HG03457 (cell line): ENCODE measurements around the gene TOR4A.

Source experiments
- ATAC-seq: cut with Tn5 transposase; IDR thresholded peaks from one replicate; pipeline ENCODE4 v1.9.1; 2021; ENCODE audit warnings: moderate number of reproducible peaks; ENCODE audit not compliant: unreplicated experiment

TOR4A gene

DNA sequence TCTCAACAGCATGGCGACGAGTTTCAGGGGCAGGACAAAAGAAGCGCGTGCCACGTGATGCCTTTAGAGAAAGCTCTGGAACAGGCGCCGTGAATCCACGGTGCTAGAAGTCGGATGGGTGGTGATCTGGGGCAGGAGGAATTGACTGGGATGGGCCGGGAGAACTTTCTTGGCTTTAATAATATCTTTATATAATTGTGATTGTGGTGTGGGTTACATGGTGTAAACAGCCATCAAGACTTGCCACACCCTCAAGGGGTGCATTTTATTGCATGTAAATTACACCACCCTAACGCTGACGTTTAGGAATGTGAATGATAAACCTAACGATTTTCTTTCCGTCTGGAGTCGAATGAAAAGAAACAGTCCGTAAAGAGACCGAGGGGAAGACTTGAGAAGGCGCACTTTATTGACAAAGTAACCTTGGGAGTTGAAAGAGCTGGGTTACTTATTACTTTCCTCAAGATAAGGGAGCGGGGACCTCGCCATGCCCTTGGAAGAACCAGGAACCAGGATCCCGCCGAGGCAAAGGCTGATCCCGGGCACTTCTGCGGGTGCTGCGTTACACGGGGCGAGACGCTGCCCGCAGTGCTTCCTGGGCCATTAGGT lies 16.1 kb downstream of the TOR4A start:
- ATAC-seq: no peak

DNA sequence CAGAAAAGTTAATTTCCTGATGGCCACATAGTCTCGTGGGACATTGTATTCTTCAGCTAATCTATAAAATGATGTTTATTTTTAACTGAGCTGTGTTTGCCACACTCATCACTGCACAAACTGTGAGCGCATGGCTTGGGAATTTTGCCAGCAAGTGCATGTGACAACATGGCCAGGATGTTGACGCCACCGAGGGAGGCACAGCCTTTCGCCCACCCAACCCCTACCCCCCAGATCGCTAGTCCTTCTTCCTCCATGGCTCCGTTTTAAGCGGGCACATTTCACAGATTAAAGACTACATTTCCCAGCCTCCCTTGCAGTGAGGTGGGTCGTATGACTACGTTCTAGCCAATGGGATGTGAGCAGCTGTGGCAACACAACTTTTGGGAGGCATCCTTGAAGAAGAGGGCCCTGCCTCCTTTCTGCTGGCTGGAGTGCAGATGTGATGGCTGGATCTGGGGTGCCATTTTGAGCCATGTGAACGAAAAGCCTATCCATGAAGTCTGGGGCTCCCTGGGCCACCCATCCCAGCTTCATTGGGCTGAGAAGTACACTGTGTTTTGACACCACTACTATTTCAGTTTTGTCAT lies 16.7 kb downstream of the TOR4A start:
- ATAC-seq: no peak

DNA sequence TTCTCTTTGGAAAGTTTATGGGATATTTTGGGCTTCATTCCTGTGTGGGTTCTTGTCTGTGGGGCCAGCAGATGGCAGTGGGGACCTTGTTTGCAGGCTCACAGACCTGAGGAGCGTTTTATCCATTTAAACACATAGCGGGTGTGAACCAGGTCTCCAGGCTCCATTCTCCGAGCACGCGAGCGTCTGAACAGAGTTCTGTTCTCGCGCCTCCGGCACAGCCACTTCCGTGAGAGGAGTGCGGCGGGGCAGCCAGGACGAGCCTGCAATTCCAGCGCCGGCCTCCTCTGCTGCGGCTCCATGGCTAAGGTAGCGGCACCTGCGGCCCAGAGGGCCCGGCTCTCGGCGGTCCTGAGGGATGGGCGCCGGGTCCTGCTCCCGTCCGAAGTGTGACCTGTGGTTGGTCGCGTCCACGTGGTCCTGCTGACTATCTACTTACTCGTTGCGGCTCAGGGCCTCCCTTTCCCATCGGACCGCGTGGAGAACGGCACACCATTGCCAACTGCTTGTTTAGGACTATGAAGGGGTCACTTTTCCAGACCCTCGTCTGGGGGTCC lies 17.2 kb downstream of the TOR4A start:
- ATAC-seq: no peak

DNA sequence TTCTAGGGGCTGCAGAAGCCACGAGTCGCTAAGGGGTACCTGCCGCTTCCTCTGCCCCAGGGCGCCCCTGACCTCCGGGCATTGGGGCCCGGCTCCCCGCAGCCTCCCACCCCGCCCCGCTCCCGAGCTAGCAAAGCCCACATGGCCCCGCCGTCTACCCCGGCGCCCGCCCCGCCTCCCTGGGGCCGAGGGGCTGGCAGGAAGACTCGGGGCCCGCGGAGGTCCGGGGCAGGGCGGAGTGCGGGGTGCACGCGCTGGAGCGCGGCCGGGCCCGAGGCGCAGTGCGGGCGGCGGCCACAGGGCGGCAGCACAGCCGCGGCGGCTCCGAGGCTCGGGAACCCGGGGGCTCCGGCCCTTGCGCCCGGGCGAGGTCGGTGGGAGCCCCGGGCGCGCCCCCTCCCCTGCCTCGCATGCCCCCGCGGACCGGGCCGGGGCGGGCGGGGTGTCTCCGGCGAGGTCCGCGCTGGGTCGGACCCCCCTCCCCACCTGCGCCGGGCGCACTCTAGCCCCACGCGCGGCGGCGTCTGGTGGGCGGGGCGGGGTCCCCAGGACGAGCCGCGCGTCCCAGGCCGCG lies 17.8 kb downstream of the TOR4A start:
- no peak for ATAC-seq

DNA sequence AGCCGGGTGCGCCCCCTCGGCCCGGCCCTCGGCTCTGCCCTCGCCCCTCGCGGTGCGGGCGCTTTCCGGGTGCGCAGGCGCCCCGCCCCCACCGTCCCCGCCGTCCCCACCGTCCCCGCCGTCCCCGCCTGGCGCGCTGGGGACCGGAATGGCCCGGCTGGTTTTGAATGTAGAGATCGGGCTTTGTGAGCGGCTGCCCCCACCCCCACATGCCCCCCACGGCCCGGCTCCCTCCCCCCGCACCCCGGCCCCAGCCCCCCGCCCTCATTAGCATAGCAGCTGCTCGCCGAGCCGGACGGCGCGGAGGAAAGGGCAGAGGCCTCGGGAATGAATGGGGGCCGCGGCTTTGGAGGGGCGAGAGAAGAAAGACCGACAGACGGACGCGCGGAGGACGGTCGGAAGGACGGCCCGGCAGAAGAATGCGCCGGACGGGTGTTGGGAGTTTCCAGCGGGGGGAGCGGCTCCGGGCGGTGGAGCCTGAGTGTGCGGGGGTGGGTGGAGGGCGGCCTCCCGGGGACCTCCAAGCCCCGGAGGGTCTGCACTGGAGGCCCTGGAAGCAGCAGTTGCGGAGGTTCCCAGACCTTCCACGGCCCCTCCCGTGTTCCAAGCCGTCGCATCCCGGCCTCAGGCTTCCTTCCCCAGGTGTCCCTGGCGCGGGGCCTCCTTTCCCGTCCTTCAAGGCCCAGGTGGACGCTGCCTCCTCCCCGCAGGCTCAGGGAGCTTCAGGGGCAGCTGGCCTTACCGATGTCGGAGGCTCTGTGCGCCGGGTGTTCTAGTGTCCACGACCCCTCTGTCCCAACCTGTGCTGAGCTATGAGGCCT lies 18.5 kb downstream of the TOR4A start:
- no peak for ATAC-seq

DNA sequence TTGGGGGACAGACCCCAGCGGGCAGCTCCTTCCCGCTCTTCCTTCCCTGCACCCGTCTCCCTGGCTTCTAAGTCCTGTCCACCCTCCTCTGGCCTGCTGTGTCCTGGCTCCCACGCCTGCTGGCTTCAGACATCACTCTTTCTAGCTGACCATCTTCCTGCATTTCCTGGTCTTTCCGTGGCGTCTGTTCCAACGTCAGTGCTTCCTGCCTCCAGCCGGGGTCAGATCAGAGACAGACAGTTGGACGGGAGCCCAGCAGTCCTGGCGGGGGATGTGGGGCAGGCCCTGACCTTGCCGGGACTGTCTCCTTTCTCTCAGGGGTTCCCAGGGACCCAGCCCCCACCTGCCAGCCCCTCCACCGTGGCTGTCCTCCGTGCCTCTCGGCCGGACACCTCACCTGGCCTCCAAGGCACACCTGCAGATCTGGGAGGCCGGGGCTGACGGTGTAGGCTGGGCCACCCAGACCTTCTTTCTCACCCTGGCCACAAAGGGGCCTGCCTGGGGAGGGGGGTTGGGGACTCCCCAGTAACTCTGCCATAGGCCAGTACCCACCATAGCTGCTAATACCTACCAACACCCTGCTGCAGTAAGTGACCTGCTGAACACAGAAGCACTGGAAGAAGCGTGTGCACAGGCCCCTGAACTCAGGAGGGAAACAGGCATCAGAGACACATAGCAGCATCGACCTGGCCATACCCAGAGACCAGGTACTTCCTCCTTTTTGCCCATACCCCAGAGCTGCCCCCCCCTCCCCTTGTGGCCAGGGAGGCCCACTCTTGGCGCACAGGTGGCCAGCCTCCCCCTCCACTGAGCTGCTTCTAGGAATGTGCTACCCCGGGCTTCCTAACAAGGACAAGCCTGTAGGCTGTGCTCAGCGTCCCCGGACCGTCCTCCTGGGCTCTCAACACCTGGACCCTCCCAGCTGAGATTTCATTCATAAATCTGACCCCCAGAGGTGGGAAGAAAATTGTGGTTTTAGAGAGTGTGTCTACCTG lies 19.4 kb downstream of the TOR4A start:
- no peak for ATAC-seq

DNA sequence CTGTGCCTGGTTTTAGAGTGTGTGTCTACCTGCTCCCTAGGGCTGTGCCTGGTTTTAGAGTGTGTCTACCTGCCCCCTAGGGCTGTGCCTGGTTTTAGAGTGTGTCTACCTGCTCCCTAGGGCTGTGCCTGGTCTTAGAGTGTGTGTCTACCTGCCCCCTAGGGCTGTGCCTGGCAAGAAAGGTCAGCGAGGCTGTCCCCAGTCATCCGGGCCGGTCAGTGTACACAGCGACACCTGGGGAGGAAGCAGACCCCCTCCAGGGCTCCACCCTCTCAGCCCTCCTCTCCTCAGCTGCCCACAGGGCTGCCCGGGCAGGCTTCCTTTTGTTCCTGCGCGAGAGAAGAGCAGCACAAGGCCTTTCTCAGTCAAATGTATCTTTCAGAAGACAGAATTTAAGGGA lies 20.4 kb downstream of the TOR4A start:
- no peak for ATAC-seq

DNA sequence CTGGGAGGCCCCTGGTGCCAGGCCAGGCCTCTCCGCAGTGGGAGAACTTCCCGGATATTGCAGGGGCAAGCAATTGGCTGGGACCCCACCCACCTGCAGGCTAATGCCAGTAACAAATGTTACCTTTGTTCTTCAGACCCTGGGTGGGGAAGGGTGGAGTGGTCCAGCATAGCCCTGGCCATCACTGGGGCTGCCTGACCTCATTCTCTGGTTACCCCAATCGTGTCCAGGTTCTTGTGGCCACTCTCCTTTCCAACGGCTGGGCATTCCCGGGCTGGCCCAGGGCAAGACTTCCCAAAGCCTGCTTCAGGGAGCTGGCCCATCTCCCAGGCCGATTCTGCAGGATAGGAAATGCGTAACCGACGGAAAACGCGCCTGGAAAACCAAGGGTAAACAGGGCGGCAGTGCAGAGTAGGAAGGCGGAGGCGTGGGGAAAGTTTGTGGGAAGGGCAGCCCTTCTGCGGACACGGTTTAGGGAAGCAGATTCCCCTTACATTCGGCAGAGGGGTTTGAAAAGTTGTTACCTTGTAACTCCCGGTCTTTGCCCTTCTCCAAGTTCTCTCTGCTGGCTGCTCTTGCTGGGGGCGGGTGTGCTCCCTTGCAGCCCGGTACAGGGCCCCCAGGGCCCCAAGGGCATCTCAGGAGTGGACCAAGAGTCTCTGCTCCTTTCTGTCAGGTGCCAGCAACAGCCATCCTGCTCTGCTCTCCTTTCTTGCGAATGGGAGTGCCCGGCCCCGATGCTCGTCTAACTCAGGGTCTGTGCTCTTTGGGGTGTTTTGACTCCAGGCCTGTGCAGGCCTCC lies 21.1 kb downstream of the TOR4A start:
- ATAC-seq: no peak

DNA sequence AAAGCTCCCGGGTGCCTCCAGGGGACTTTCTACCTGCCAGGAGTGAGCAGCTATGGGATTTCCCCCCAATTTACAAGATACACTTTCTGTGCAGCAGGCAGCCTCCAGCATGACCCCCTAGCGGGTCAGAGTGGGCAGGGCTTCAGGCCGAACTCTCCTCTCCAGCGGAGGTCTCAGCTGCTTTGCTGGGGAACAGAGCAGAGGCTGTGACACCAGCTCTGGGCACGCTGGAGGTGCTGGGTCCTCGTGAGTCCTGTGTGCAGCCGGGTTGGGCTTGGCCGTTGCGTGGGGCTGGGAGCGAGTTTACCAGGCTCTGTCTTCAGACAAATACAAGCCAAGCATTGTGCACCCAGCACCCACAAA lies 21.7 kb downstream of the TOR4A start:
- ATAC-seq: no peak

DNA sequence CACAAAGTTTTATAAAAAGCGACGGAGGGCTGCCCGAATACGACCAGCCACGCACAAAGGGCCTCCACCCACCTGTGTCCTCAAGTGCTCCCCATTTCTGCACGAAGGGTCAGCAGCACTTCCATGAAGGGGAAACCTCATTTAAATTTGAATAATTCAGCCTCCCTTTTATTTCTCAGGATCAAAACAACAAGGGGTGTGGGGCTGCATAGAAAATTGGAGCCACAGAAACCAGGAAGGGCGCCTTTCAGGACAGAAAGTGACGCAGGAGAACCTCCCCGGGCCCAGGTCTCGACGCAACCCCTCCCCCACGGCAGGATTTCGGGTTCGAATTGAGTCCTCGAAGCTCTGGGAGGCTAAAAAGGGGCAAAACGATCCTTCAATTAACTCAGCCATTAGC lies 22.4 kb downstream of the TOR4A start:
- no peak for ATAC-seq

DNA sequence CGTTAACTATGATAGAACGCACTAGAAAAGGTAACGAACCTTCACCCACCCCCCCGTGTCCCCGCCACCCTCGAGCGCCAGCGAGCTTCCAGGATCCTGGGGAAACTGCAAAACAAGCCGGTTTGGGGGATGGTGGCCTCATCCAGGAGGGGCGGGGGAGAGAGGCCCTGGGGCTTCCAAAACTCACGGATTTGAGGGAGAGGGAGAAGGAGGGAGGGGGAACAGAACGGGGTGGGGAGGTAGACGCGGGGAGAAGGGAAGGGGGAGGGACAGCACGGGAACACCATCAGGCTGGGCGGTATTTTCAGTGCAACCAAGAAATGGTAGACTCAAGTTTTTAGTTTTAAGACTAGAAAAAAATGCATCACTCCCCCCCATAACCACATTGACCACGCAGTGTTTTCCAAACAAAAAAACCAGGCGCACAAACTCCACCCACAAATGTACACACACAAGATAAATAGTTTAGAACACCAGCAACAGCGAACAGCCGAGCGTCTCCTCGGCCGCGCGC lies 23.1 kb downstream of the TOR4A start:
- ATAC-seq: no peak

DNA sequence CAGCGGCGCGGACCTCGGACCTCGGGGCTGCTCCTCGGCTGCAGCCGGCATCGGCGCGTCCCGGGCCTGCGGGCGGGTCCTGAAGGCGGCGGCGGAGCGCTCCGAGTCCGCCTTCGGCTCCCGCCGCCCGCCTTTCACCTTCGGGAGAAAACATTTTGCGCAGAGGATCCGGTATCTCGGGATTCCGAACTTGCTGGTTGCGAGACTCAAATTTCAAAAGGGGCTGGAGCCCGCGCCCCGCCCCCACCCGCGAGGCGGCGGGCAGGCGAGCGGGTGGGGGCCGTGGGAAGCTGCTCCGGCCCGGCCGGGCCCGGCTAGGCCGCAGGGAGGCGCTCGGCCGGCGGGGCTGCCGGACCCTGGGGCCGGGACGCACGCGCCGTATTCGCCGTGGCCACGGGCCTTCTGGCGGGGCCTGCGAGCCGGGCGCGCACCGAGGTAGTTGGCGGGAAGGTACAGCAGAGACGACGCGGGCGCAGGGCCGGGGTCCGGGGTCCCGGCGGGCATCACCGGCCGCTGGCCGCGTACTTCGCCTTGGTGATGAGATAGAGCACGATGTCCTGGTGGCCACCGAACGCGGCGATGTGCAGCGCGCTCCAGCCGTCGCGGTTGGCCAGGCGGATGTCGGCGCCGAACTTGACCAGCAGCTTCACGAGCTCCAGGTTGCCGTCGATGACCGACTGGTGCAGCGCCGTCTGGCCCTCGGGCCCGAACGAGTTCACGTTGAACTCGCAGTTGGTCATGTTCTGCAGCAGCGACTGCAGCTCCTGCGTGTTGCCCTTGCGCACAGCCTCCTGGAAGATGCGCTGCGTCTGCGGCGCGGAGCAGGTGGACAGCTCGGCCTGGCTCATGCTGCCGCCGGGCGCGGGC lies 23.8 kb downstream of the TOR4A start:
- peak; percentile 15 for ATAC-seq

DNA sequence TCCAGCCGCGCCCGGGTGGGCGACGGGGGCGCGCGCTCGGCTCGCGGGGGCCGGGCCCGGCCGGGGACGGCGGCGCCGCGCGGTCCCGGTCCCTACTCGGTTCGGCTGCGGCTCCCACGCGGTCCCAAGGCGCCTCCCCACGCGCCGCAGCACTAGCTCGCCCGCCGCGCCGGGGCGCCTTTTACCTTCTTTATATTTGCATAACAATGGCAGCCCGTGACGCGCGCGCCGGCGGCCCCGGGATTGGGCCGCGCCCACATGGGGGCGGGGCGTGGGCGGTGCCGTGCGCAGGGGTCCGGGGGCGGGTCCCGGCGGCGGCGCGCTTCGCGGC lies 24.6 kb downstream of the TOR4A start, which contains the start of gene NRARP:
TSS of gene NRARP (minus strand) at position 154 of the 331 bp plus-strand sequence. CDS start 343 bp downstream, outside the sequence.
- ATAC-seq: peak; percentile 39

DNA sequence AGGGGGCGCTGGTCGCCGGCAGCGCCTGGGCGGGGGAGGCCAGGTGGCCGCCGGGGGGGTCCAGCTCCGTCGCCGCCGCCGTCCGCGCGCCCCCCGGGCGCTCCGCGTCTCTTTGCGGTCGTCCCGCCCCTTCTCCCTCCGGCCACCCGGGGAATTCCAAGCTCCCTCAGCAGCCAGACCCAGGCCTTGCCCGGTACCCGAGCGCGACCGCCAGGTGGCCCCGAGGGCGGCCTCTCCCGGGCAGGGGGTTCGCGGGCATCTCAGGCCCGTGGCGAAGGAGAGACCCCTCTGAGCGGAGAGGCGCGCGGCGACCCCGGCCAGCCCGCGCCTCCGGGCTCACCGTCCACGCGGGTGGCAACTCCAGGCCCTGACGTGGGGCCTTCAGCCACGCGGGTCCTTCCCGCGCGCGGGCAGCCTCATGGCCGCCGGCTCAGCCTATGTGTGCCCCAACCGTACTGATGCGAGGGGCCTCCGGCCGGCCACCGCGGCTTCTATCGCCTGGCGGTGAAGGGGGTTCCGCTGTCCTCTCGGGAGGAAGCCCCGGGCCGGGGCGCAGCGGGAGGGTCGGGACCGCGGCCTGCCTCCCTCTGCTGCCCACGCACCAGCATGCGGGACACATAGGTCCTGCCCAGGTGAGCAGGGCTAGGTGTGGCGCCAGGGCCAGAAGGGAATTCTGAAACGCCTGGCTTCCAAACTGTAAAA lies 25.1 kb downstream of the TOR4A start:
- ATAC-seq: peak; percentile 37

DNA sequence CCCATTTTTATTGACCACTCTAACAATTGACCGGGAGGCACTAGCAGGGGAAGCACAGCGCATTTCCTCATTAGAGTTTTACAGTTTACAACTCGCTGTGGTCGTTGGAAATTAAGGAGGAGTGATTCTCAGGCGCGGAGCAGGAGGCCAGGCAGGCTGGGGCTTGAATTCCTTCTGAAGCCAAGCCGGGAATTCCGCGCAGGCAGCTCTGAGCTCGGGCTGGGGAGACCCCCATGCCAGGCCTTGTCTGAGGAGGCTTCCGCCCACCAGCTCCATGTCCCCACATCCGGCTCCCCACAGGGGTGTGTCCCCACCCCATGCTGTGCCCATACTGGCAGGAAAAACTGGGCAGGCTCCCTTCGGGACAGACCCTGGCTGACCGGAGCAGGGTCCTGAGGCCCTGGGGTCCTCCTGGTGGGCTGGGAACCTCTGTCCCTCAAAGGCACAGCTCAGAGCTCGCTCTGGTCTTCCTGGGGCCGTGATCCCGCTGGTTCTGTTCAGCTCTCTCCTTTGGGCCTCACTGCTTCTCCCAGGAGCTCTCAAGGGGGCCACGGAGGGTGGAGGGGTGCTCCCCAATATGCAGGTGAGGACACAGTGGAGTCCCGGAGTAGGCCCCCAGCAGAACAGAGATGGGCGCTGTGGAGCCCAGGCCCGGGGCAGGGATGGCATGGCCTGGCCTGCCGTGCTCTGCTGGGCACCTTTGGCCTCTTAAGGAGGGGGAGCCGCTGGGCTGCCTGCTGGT lies 25.8 kb downstream of the TOR4A start:
- ATAC-seq: no peak

DNA sequence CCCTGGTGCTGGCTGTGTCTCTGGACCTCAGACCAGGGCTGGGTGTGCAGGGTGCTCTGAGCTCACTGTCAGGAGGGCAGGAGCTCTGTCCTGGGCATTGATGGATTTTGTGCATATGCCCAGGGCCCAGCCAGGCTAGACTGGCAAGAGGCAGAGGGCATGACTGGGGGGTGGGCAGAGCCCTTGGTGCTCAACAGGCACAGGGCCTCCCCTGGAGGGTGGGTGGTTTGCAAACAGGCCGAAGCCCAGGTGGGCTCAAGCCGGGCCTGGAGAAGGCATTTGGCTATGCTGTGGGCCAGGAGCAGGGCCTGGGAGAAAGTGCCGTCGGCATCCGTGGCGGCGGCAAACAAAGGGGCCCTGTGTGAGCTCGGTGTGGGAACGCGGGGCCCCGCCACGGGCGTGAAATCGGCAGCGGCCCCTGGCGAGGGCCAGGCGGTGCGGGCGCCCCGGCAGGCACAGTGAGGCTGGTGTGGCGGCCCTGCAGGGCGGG lies 26.4 kb downstream of the TOR4A start:
- ATAC-seq: no peak
